Anterior cingulate cortex (tissue), 58 donors: Measurements from ENCODE around the gene RIN3.

Source experiments
- DNase-seq, 58 donors: peaks; one replicate each; lab custom pipeline; 2025; lab: John Stamatoyannopoulos, UW

RIN3 gene

DNA sequence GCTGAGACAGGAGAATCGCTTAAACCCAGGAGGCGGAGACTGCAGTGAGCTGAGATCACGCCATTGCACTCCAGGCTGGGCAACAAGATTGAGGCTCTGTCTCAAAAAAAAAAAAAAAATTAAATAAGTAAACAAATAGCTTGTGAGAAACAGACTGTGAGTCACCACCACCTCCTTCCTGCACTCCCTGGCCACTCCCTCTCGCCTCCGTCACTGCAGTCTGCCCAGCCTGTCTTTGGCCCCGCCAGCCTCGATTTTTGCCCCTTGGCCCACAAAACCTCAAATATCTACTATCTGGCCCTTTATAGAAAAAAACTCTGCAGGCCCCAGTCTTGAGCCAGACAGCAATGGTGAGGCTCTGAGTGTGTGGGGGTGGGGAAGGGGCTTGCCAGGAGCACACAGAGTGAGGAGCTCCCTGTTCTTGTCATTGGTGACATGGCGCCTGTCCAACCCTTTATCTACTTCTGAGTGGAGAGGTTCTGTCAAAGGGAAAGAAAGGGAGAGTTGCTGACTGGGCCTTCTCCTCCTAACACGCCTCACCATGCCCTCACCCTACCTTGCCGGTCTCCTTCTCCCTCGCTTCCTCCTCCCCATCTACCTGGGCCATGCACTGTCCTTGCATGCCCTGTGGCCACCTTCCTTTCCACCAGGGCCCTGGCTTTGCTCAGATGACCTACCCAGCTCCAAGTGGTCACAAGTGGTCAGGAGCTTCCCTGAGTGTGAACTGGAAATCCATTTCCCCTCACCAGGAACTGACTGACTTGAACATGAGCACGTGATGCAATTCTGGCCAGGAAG, 212.8 kb downstream of the RIN3 start:
- no peak for DNase-seq

DNA sequence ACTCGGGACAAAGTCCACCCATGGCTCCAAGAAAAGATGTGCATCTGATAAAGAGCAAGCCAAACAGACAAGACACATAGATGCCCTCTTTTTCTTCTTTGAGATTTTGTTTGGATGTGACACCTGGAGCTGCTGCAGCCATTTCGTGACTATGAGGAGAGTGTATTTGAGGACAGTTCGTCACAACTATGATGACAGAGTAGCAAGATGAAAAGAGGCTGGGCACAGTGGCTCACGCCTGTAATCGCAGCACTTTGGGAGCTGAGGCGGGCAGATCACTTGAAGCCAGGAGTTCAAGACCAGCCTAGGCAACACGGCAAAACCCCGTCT, 213.3 kb downstream of the RIN3 start:
- DNase-seq = no peak

DNA sequence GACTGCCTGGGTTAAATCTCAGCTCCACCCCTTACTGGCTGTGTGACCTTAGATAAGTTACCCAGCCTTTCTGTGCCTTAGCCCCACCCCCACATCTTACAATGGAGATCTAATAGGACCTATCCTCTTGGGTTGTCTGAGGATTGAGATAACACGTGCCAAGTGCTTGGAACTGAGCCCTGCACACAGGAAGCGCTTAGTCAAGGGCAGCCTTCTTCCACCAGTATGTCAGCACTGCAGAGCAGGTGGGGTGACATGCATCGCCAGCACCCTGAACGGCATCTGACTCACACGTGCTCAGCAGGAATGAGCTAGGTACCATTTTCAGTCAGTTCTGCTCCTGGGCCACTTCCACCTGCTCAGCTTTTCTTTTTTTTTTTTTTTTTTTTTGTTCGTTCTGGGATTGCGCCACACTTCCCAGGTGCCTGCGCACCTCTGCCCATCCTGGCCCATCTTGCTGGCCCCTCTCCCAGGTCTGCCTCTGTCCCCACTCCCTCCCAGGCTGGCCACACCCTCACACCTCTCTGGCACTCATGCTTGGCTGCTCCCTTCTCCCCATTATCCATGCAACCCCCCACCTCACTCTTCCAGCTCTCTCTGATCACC, 215.3 kb downstream of the RIN3 start:
- DNase-seq = no peak

DNA sequence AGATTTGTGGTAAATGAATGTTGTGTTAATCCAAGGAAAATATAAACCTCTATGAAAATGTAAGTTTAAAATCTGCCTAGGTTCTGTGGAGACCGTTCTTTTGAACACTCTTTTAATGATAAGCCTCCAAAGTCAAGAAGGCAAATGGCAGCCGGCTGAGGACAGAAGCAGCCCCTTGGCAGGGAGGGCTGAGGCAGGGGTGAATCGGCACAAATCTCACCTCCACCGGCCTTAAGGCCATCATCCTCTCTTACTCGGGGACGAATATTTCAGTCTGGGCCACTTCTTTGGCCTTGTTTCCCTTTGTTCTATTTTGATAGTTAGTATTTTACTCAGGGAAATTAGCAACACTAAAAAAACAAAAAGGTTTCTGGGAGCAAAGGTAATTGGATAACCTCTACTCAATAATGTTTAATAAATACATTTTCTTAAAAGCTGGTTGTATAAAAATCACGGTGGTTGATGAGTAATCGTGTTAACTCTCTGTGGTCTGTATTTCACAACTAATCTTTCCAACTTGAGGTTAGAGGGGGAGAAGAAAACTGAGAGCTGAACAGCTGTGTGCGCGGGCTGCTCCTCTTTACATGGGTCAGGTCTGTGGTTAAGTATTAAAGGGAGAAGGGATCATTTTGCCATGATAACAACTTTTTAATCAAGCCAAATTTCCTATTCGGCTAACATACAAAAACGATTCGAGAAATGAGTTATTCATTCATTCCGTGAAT, 216.2 kb downstream of the RIN3 start:
- no peak for DNase-seq

DNA sequence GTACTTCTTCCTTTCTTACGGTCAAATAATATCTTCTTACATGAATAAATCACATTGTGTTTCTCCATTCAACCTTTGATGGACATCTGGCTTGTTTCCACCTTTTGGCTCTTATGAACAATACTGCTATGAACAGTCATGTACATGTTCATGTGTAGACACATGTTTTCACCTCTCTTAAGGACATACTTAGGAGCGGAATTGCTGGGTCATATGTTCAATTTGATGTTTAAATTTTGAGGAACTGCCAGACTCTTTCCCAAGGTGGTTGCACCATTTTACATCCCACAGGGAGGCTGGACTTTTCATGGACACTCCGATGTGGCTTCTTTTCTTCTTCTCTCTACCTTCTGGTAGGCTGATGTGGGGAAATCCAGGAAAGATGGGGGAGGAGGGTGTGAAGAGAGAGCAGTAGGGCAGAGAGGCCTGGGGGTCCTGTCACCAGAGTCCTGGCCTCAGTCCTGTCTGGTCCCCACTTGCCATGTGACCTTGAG, 218.1 kb downstream of the RIN3 start:
- no peak for DNase-seq

DNA sequence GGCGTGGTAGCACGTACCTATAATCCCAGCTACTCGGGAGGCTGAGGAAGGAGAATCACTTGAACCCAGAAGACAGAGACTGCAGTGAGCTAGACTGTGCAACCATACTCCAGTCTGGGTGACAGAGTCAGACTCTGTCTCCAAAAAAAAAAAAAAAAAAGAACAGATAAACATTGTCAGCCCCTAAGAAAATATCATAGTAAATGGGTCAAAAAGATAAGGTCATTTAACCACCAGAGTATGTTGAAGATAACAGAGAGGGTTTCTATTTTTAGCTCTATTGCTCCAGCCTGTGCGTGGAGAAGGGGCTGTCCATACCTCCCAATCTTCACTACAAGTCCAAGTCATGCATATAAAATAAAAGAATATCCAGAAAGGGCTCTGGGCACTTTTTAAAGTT, 219.4 kb downstream of the RIN3 start:
- no peak for DNase-seq

DNA sequence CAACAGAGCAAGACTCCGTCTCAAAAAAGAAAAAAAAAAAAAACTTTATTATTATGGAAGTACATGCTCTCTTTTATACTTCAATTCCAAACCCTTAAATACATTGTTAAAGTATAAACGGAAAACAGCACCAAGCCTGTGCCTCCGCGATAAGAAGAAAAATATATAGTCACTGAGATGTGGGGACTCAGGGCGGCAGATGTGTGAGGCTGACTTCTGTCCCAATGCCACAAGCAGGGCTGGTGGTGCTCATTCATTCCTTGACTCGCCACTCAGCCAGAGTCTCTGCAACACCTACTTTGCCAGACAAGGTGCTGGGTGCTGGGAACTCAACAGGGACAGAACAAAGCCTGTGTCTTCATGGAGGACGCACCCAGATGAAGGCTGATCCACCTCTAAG, 221.0 kb downstream of the RIN3 start:
- no peak for DNase-seq

DNA sequence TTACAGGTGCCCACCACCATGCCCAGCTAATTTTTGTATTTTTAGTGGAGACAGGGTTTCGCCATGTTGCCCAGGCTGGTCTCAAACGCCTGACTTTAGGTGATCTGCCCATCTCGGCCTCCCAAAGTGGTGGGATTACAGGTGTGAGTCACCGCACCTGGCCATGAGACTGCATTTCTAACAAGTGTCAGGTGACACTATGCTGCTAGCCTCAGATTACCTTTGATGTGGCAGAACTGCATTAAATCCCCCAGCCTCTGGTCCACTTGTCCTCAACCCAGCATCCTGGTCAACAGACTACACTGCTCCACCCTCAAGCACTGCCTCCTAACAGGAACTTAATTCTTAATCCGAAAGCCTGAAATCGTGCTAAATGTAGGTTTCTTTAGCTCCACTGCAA, 221.8 kb downstream of the RIN3 start:
- no peak for DNase-seq

DNA sequence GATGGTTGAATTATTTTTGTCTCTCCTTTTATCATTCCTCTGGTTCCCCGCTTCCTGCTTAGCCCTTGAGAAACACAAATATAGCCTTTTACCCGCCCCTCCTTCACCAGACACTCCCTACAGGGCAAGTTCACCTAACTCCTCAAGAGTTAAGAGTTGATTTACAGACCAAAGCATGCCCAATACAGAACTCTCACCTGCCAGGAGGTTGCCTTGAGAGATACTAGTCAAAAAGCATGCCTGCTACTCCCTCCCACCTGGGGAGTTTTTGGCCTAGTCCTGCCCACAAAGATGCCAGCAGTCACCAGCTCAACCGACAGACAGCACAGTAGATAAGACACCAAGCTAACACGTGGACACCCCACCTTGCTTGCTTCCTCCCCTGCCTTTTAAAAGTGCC, 223.6 kb downstream of the RIN3 start:
- DNase-seq = no peak

DNA sequence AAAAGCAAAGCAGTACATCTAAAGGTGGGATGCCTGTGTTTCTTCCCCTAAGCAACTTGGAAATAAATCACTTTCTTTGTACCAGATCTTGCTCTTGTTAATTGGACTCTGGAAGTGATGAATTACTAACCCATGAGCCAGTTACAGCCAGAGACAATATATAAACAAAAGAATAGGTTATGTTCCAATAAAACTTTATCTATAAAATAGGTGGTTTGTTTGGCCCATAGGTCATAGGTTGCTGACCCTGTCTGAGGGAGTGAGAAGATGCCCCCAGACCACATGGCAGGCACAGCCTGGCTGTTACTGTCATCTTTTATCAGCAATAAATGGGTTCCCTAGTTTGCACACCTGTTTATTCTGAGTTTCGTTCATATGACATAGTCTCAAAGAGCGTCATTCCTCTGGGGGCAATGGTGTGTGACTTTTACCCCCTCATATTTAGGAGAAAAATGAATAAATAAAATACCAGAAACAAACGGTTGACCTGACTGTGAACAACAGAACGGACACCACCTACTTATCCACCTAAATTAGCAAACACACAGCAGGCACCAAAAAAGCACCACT, 224.1 kb downstream of the RIN3 start:
- DNase-seq = no peak
